ENCODE measurements around the gene DHX35.
"Not testable (repeated sequence)": the region's sequence is repeated elsewhere in the genome, so short reads cannot be mapped to it uniquely, and the experiment has no call there.

Gene DHX35

DNA sequence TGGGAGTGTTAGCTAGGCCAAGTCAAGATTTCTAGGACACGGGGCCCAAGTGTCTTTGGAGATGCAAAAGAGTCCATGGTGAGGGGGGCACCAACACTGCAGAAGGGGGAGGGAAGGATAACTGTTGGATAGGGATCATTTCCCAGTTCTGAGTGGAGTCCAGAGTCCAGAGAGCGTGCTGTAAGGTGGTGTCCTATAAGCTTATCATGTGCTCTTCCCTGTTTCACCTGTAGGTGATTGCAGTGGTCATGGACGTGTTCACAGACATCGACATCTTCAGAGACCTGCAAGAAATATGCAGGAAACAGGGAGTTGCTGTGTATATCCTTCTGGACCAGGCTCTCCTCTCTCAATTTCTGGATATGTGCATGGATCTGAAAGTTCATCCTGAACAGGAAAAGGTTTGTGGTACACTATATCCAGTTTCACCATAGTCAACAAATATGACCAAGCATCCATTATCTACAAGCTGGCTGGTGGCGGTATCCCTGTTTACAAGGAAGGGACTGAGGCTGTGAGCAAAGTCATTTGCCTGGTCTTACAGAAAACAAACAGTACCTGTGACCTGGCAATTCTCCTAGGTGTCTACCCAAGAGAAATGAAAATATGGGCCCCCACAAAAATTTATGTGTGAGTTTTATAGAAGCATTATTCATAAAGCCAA lies 20.3 kb upstream of the DHX35 start:
- DNase-seq = no peak

DNA sequence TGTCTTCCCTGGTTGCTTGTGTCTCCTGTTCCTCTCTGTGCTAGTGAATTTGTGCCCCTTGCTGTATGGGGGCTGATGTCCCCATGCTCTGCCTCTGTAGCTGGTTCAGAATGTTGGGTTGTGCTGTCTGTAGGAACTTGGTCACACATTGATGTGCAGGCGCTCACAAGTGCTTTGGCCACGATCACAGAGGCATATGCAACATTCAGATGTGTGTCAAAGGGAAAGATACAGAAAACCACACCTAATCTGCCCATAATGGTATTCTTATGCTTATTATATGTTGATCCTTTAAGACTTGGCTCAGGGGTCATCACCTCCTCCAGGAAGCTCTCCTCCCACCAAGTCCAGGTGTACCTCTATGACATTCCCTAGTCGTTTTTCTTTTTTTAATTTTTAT lies 17.1 kb upstream of the DHX35 start:
- no peak for DNase-seq

DNA sequence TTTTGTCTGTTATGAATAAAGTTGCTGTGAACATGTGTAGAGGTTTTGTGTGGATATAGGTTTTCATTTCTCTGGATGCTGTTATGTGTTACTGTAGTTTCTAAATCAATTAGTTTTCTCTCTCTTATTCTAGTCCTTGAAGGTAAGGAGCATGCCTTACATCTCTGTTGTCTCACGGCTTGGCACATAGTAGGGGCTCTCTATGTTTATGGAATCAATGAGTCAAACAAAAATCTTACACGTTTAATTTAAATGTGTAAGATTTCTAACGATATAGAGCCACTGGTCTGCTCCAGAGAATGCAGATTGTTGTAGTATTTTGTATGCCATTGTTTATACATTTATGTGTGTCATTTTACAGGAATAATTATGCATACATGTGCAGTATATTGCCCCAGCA lies 15.3 kb upstream of the DHX35 start:
- no peak for DNase-seq

DNA sequence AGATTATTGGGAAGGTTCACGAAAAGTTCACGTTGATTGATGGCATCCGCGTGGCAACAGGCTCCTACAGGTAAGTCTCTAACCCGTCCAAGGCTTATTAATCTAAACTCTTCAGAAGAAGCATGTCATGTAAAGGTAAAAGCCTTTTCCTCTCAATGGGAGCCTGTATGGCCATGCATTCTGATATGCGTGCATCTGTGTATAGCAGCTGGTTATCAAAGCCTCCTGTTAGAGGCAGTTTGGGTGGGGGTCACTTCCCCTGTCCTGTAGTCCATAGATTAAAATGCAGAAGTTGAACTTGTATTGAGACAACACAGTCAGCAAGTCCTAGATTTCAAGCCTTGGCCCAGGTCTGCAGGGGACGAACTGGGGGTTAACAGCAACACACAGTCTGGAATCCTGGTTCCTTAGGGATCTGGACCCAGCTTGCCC lies 14.2 kb upstream of the DHX35 start:
- DNase-seq = no peak

DNA sequence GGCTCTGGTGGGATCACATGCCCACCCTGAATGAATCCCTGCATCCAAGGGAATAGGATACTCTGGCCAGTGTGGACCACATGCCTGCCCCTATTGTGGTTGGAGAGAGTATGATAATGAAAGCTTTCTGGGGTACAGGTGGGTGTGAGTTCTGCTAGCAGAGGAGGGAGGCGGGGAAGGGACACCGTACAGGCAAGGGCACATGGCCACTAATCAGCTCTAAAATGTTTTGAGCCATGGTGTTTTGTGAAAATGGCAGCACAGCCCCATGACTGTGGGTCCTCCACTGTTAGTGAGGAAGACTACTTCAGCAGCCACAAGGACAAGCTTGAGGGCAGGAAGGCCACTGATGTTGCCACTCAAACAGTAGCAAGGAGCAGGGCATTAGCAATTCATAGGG lies 11.9 kb upstream of the DHX35 start:
- no peak for DNase-seq

DNA sequence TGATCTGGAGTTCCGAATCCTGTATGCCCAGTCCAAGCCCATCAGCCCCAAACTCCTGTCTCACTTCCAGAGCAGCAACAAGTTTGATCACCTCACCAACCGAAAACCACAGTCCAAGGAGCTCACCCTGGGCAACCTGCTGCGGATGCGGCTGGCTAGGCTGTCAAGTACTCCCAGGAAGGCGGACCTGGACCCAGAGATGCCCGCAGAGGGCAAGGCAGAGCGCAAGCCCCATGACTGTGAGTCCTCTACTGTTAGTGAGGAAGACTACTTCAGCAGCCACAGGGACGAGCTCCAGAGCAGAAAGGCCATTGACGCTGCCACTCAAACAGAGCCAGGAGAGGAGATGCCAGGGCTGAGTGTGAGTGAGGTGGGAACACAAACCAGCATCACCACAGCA lies 10.5 kb upstream of the DHX35 start:
- DNase-seq = no peak

DNA sequence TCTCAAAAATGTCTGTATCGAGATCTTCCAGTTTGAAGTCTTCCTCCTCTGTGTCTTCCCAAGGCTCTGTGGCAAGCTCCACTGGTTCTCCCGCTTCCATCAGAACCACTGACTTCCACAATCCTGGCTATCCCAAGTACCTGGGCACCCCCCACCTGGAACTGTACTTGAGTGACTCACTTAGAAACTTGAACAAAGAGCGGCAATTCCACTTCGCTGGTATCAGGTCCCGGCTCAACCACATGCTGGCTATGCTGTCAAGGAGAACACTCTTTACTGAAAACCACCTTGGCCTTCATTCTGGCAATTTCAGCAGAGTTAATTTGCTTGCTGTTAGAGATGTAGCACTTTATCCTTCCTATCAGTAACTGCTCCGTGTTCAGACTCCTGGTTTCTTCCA lies 10.0 kb upstream of the DHX35 start:
- no peak for DNase-seq

DNA sequence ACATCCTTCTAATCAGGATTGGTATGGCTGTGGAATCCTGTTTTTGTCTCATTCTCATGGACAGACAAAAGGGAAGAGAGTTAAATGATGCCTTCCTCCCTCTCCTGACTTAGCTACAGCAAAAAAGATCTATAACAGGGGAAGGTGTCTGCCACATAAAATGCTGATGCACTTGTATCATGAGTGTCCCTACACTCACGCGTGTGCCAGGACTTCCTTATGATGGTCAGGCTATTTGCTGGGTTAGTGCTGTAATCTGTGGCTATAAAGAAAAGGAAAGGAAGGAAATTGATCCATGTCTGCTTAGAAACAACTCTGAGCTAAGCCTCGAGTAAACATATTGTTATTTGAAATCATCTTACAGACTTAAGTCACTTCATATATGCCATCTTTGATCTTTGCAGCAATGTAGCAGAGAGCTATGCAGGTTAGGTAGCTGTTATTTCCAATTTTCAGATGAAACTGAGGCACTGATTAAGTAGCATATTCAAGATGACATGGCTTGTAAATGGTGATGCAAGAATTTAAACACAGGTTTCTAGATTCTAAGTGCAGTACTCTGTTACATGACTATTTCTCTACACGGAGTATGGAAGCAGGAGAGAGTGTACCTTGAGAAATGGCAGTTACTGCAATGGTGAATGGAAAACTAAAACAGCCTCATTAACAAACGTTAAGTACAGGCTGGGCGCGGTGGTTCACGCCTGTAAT lies 8.4 kb upstream of the DHX35 start:
- DNase-seq = no peak

DNA sequence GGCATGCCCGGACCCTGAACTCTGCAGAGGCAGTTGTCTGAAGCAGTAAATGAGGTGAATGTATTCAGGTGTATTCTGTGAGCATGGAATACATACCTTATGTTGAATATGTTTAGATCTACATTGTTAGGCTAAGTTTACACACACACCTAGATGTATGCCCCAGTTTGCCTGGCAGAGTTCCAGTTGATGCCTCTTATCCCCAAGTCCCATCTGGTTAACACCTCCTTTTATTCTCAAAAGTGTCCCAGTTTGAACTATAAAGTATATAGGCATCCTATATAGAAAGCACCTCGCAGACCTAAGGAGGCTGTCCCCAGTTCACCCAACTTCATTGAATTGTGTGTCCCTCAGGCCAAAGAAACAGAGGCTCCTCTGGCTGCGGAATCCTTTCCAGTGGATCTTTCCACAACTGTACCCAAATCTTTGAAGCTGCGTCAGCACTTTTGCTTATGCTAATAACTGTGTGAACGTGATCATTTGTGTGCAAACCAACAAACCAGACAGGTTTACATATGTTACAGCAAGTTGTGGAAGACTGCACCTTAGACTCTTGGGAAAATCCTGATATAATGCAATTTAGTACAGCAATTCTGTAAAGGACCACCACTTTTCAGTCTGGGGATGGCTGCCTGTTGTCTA lies 4.8 kb upstream of the DHX35 start:
- no peak for DNase-seq

DNA sequence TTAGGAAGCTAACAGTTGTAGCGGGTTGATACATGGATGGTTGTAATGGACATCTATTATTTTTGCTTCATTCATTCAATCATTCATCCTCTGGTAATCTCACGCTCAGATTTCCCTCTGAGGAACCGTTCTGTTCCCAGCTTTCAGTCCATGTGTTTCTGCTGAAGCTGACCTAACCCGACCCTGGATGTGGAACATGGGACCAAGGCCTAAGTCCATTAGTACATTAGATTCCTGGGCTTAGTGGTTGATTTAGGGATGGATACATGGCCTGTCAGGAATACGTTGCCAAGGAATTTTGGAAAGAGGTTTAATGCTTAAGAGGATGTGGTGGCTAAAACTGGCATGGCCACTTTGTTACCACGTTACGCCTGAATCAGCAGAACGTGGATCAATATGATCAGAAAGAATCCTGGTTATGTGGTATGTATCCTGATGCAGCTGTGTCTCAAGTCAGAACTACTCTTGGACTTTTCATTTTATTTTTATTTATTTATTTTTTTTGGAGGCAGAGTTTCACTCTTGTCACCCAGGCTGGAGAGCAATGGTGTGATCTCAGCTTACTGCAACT lies 4.1 kb upstream of the DHX35 start:
- DNase-seq = no peak

DNA sequence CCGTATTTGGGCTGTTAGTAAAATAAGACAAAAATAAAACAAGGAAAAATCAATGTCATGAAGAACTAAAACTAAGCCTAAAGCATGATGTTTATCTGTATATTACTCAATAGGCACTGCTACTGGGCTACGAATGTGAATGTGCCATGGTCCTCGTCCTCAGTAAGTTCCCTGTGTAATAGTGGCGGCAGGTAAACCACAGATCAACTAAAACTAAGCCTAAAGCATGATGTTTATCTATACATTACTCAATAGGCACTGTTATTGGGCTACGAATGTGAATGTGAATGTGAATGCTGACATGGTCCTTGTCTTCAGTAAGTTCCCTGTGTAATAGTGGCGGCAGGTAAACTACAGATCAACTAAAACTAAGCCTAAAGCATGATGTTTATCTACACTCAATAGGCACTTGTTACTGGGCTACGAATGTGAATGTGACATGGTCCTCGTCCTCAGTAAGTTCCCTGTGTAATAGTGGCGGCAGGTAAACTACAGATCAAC lies 1.9 kb upstream of the DHX35 start:
- not testable (repeated sequence) for DNase-seq

DNA sequence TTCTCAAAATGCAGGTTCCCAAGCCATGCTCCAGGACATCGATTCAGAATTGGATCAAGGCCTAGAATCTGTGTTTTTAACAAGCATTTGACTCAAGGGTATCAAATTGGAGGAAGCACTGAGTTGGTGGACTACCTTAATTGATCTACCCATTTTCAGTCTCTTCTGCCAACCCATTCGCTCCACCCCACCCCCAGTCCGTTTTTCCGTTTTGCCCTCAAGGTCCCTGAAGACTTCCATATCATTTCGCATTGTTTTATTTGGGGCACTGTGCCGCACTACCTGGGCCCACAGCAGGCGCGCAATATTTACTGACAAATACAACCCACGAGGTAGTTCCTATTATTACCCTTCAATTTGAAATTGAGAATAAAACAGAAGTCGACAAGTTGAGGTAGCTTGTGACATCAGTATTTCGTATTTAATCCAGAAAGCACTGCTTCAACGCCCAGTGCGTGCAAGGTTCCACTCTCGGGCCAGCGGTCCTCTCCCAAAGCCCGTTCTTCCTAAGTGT lies 557 bp upstream of the DHX35 start:
- DNase-seq = peak; percentile 55

DNA sequence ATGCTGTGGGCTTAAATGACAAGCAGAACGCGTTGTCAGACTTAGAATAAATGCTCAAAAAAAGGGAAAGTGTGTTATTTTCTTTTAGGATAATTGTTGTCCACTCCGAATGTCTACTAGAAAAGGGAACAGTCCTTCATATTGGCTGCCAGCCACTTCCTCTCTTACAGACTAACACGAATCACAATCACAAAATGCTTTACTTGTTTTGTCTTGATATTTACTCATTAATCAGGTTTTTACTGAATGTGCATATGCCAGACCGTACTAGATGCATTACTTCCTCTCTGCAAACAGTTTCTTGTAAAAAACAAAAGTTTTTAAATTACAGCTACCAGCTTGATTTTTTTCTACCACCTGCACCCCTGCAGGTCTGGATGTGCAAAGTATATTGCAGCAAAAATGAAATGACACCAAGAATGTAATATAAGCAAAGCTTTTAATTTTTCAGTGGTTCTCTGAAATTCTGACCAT lies 821 bp downstream of the DHX35 start:
- no peak for DNase-seq

DNA sequence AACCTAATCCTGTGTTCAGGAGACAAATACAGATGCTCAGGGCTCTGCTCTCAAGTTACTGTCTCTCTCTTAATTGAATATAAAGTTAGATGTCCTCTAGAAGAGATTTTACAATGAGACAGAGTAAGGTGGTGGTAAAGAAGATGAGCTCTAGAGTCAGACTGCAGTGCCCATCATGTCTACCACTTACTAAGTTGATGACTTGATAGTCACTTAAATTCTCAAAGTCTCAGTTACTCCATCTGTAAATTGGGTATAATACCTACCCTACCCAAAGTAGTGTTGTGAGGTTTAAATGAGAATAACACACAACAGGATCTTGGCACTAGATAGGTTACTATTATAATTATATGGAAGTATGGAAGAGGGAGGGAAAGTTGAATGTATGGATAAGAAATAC lies 1.6 kb downstream of the DHX35 start:
- DNase-seq = no peak

DNA sequence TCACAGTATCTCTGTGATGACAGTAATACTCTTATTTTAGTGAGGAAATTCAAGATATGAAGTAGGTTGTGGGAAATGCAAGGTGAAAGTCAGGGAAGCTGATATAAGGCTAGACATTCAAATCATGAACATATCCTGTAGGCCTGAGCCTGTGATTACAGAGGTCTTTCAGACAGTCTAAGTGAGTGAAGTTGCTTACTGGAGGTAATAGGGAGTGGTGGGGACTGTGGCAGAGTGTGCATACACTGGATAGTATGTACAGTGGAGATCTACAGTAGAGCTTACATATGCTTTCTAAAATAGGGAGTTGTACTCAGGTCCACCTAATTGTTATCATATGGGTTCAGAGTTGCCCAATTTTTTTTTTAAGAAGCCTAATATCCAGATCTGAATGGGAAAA lies 3.1 kb downstream of the DHX35 start:
- DNase-seq = no peak

DNA sequence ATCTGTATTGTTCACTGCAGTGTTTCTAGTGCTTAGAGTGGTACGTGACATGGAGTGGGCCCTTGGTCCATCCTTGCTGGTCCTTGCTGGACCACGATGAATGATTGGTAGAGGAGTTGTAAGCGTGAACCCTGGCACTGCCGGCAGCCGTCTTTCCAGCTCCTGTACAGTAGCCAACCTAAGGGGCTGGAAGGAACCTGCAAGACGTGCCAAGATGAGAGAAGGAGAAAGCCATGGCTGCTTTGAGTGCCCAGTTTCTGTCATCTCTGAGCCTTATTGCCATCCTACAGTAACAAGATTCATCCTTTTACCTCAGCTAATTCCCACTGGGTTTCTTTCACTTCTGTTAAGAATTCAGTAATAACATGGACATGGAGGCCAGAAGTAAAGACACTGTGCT lies 5.9 kb downstream of the DHX35 start:
- no peak for DNase-seq

DNA sequence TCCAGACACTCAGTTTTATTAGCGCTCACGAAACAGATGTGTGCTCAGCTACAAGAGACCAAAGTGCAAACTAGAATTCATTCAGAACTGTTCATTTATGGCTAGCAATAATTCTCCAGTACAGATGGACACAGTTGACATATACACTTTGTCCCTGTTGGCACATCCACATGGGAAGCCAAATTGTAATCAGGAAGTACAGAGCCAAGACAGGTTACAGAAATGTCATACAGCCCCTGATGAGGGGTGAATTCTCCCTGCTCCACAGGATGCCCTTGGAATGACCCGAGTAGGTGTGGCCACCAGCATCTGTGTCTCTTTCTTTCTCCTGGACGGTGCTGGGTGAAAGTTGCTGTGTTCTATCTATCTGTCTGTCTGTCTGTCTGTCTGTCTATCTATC lies 7.6 kb downstream of the DHX35 start:
- no peak for DNase-seq

DNA sequence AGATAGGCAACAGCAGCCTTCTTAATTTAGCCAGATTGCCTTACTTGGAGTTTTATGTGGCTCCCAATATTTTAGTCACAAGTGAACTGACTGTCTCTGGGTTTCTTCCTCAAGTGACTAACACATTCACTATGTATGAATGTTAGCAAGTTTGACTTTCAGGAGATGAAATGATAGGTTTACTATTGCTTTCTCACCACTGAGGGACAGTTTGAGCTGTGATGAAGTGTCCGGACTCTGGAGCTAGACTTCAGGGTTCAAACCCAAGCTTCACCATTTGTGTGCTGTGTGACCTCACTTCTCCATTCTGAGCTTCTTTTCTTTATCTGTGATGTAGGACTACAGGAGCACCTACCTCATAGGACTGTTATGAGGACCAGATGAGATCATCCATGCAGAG lies 8.2 kb downstream of the DHX35 start:
- DNase-seq = no peak

DNA sequence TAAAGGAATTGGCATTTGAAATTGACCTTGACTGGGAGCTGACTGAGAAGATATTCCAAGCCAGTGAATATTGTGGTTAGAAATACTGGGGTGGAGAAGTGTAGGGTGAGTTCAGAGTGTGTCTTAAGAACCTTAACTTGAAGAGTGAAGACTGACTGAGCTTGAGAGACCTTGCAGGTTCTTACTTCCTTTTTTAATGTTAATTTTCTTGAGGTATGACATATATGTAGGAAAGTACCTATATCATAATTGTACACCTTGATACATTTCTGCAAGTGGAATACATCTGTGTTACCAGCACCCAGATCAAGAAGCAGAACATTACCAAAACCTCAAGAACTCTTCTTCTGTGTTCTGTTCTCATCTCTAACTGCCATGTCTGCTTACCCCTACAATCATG lies 11.0 kb downstream of the DHX35 start:
- DNase-seq = no peak

DNA sequence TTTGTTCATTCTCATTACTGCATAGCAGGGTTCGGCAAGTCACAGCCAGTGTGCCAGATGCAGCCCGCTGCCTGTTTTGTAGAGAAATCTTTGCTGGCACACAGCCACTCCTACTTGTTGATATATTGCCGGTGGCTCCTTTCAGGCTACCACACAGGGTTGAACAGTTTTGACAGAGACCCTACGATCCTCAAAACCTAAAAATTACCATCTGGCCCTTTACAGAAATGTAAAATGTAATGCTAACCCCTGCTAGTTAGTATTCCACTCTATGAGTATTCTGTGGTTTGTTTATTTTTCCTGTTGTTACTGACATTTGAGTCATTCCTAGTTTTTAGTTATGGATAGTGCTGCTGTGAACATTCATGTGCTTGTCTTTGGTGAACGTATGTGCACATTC lies 11.5 kb downstream of the DHX35 start:
- DNase-seq = no peak

DNA sequence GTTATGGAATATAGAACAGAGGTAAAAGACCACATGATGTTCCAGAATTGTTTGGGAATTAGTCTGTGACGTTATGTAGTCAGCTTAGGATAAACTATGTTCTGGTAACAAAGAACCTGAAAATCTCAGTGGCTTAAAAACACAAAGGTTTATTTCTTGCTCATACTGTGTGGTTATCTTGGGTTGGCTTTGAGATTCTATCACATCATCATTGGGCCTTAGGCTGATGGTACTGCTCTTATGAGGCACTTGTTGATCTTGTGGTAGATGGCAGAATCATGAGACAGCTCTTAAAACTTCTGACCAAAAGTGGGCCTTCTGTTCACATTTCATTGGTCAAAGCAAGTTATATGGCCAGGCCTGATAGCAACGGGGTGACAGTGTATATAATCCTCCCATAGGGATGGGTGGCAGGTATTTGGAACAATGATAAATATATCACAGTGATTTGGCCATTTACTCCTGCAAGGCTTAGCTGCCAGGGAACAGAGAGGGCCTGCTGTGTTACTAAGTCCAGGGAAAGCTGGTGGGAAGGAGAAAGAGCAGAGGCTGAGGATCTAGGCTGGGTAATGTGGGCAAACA lies 13.5 kb downstream of the DHX35 start:
- DNase-seq = no peak

DNA sequence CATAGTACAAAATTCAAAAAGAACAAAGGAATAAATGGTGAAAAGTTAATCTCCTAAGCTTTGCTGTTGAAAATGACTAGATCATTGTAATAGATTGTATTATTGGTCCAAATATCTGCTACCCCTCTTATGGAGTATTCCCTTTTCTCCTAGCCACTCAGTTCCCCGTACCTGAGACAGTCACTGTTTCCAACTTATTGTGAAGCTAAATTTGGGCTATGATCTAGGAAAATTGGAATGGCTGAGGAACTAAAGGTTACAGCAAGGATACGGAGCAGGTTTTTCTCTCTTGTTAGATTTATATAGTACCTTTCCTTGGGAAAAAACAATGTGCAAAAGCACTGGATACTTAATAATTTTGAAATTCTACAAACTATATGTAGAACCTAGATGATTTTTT lies 17.3 kb downstream of the DHX35 start:
- DNase-seq = no peak

DNA sequence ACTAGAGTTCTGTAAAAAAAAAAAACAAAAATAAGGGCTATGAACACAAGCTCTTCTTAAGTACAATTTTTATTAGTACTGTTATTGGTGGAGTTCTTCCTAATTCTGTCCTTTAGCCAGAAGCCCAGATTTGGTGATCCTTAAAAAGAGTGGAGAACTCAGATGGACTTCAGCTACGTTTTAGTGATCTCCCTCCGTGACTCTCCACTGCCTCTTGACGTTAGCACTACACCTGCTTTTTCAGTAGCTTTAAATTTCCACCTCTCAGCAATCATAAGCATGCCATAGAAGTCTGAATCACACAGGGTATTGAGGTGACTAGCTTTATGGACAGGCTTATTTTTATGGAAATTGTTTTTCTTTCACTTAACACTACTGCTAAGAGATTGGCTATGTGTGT lies 17.7 kb downstream of the DHX35 start:
- no peak for DNase-seq
